Measurements from ENCODE around the gene SOX1.
A peak's percentile ranks its signal among the peaks of the same experiment; 100 is the strongest.

The SOX1 gene

DNA sequence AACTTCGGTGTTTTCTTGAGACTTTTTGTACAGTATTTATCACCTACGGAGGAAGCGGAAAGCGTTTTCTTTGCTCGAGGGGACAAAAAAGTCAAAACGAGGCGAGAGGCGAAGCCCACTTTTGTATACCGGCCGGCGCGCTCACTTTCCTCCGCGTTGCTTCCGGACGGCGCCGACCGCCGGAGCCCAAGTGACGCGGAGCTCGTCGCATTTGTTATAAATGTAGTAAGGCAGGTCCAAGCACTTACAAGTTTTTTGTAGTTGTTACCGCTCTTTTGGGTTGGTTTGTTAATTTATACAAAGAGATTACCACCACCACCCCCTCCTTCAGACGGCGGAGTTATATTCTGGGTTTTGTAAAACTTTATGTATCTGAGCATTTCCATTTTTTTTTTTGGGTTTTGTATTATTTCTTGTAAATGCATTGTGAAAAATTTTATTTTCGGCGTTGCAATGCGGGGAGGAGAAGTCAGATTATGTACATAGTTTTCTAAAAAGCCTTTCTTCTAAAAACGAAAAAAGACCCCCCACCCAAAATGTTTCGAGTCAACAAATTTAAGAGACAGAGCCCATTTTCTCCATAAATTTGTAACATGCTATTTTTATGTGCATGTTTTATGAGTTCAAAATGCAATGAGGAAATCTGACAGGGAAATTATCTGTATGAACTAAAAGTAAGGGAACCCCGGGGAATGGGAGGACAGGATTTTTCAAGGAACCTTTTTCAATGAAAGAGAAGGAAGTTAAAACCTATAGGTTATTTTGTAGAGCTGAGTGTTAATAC is 2.3 kb downstream of the SOX1 start:
- ATAC-seq (ENCODE audit: low read depth) (no peak), DNase-seq (ENCODE audit: low spot score) (no peak)
- Histone ChIP-seq H3K27ac (ENCODE audit: poor library complexity, severe bottlenecking) (no peak overlapping the region), H3K4me3 (ENCODE audit: severe bottlenecking) (no peak overlapping the region), H3K9me3 (ENCODE audit: severe bottlenecking) (no peaks in the 10 kb centered on the region), H3K27me3 (ENCODE audit: insufficient read depth, poor library complexity, severe bottlenecking) (peaks cover 81% of the 10 kb centered on the region), H3K36me3 (ENCODE audit: low read depth) (no peaks in the 10 kb centered on the region), H3K4me1 (ENCODE audit: insufficient read depth, poor library complexity, severe bottlenecking) (no peaks in the 10 kb centered on the region)
- TF ChIP-seq, protein P1, sequence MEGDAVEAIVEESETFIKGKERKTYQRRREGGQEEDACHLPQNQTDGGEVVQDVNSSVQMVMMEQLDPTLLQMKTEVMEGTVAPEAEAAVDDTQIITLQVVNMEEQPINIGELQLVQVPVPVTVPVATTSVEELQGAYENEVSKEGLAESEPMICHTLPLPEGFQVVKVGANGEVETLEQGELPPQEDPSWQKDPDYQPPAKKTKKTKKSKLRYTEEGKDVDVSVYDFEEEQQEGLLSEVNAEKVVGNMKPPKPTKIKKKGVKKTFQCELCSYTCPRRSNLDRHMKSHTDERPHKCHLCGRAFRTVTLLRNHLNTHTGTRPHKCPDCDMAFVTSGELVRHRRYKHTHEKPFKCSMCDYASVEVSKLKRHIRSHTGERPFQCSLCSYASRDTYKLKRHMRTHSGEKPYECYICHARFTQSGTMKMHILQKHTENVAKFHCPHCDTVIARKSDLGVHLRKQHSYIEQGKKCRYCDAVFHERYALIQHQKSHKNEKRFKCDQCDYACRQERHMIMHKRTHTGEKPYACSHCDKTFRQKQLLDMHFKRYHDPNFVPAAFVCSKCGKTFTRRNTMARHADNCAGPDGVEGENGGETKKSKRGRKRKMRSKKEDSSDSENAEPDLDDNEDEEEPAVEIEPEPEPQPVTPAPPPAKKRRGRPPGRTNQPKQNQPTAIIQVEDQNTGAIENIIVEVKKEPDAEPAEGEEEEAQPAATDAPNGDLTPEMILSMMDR (IDR thresholded peaks at IDR 0.05; ENCODE audit: poor library complexity, severe bottlenecking): no peak

DNA sequence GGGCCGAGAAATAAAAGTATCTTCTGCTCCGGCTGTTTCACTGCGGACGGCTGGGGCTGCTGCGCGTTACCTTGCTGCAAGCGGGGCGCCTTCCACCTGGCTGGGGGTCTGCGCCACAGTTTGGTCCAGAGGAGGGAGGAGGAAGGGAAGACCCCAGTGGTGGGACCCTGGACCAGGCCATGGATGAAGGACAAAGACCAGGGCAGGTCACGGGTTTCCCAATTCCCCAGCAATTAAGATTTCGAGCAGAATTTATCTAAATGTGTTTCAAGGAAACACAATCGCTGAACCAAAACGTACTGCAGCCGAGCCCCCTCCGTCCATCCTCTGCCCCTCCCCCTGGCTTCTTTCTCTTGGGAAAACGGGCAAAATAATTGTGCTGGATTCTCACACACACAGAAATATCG is 2.9 kb downstream of the SOX1 start:
- Histone ChIP-seq H3K27ac (ENCODE audit: poor library complexity, severe bottlenecking) (no peak overlapping the region), H3K27me3 (ENCODE audit: insufficient read depth, poor library complexity, severe bottlenecking) (peaks cover 81% of the 10 kb centered on the region), H3K36me3 (ENCODE audit: low read depth) (no peaks in the 10 kb centered on the region), H3K4me3 (ENCODE audit: severe bottlenecking) (no peak overlapping the region), H3K9me3 (ENCODE audit: severe bottlenecking) (no peaks in the 10 kb centered on the region), H3K4me1 (ENCODE audit: insufficient read depth, poor library complexity, severe bottlenecking) (no peaks in the 10 kb centered on the region)
- TF ChIP-seq, protein P1 (IDR thresholded peaks at IDR 0.05; ENCODE audit: poor library complexity, severe bottlenecking): no peak
- no peak for ATAC-seq (ENCODE audit: low read depth)
- DNase-seq (ENCODE audit: low spot score): no peak

DNA sequence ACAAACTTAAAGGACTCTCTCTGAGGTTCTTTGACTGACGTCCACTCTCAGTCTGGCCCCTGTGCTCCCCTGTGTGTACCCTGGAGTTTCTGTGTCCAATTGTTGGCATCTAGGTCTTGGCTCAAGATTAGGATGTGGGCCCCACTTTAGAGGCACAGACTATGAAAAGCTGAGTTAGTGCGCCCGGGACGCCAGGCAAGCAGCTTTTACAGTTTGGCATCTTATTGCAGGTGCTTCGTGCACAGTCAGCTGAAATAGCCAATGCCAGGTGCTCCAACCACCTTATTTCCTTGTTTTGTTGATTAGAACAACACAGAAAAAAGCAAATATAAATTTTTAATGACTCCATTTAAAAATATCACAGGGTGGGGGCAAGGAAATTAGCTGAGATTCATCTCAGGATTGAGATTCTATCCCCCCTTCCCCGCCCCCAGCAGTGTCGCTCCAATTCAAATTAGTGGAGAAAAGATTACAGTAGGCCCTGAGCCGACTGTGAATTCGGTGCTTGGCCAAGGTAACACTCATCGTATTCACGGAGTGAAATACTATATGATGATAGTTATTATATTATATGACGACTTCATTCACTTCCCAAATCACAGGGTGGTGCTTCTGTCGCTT is 4.3 kb downstream of the SOX1 start:
- no peak overlapping the region for H3K4me3 ChIP-seq (ENCODE audit: severe bottlenecking)
- TF ChIP-seq, protein P1 (IDR thresholded peaks at IDR 0.05; ENCODE audit: poor library complexity, severe bottlenecking): no peak
- H3K36me3 ChIP-seq (ENCODE audit: low read depth): no peaks in the 10 kb centered on the region
- no peaks in the 10 kb centered on the region for H3K9me3 ChIP-seq (ENCODE audit: severe bottlenecking)
- no peak overlapping the region for H3K27ac ChIP-seq (ENCODE audit: poor library complexity, severe bottlenecking)
- no peak for ATAC-seq (ENCODE audit: low read depth)
- DNase-seq (ENCODE audit: low spot score): no peak
- H3K27me3 ChIP-seq (ENCODE audit: insufficient read depth, poor library complexity, severe bottlenecking): peaks cover 80% of the 10 kb centered on the region
- no peaks in the 10 kb centered on the region for H3K4me1 ChIP-seq (ENCODE audit: insufficient read depth, poor library complexity, severe bottlenecking)

DNA sequence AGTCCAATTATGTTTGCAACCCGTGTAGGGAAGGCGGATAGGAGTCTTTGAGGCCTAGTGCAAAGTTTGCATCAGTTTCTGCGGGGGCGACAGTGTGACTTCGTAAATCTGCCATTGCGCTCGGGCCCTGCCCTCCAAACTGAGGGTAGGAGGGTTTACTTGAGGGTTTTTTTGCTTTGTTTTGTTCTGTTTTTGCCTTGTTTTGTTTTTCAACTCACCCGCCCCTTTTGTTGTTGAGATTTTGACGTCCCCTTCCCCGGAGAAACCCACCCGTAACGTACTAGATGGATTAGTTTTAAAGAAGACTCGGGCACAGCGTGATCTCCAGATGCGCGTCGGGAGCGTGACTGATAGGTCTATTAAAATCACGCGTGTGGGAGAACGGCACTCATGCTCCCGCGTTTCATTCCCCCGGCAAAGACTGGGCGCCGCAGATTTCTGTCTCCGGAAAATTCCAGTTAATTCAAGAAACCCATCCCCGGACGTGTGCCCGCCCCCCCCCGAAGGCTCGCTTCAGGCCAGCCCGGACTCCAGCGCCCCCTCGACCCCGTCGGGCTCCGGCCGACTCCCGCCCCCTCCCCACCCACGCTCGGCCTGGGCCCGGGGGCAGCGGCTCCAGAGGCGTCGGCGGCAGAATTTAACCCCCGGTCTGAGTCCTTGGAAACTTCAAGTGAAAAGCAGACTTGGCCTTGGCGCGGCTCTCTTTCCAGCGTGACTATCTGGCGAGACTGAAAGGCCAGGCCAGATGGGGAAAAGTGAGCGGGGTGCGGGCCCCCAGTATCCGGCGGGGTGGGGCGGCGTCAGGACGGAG is 5.0 kb downstream of the SOX1 start:
- H3K27ac ChIP-seq (ENCODE audit: poor library complexity, severe bottlenecking): no peak overlapping the region
- peaks cover 83% of the 10 kb centered on the region for H3K27me3 ChIP-seq (ENCODE audit: insufficient read depth, poor library complexity, severe bottlenecking)
- no peaks in the 10 kb centered on the region for H3K9me3 ChIP-seq (ENCODE audit: severe bottlenecking)
- H3K4me1 ChIP-seq (ENCODE audit: insufficient read depth, poor library complexity, severe bottlenecking): no peaks in the 10 kb centered on the region
- ATAC-seq (ENCODE audit: low read depth) (peak; percentile 27; the same call in 2 of the 3 replicates), DNase-seq (ENCODE audit: low spot score) (no peak)
- H3K36me3 ChIP-seq (ENCODE audit: low read depth): no peaks in the 10 kb centered on the region
- H3K4me3 ChIP-seq (ENCODE audit: severe bottlenecking): peak overlapping the region; percentile 14
- TF ChIP-seq, protein P1 (IDR thresholded peaks at IDR 0.05; ENCODE audit: poor library complexity, severe bottlenecking): no peak
